Activated effector memory CD4-positive, alpha-beta T cell treated with anti-CD3 and anti-CD28 coated beads, Interleukin-2, amount 50 U/mL, for 16 hours (primary cell): Measurements from ENCODE around the gene GDPD4.
"Not testable (repeated sequence)": the region's sequence is repeated elsewhere in the genome, so short reads cannot be mapped to it uniquely, and the experiment has no call there.

Experiments
- DNase-seq: peaks from one replicate; pipeline ENCODE4 v3.0.0-alpha.2; 2020

The GDPD4 gene

GRCh38 chr11:77301510-77301909, at the start of gene GDPD4:
Gene GDPD4 (minus strand): TSS chr11:77301686. CDS start chr11:77285137, 16,549 bp downstream.
- no peak for DNase-seq

- no peak for DNase-seq
Observed at GRCh38 chr11:77347948-77348347, 46.5 kb upstream of the GDPD4 start.

GRCh38 chr11:77346906-77347603, 45.6 kb upstream of the GDPD4 start:
- no peak for DNase-seq

GRCh38 chr11:77345621-77346020, 44.1 kb upstream of the GDPD4 start:
- DNase-seq: no peak

- DNase-seq: no peak
Observed at GRCh38 chr11:77340501-77340900, 39.0 kb upstream of the GDPD4 start.

- DNase-seq: no peak
Observed at GRCh38 chr11:77332259-77332658, 30.8 kb upstream of the GDPD4 start.

- DNase-seq: no peak
Observed at GRCh38 chr11:77325159-77325558, 23.7 kb upstream of the GDPD4 start.

GRCh38 chr11:77324508-77324907, 23.0 kb upstream of the GDPD4 start:
- no peak for DNase-seq

GRCh38 chr11:77322926-77323590, 21.6 kb upstream of the GDPD4 start:
- no peak for DNase-seq

GRCh38 chr11:77322506-77322905, 21.0 kb upstream of the GDPD4 start:
- DNase-seq: no peak

GRCh38 chr11:77320351-77320750, 18.9 kb upstream of the GDPD4 start:
- no peak for DNase-seq

GRCh38 chr11:77318600-77318999, 17.1 kb upstream of the GDPD4 start:
- no peak for DNase-seq

- DNase-seq: no peak
Observed at GRCh38 chr11:77316733-77317342, 15.4 kb upstream of the GDPD4 start.

- DNase-seq: no peak
Observed at GRCh38 chr11:77312107-77312506, 10.6 kb upstream of the GDPD4 start.

GRCh38 chr11:77311701-77312100, 10.2 kb upstream of the GDPD4 start:
- DNase-seq: no peak

GRCh38 chr11:77310721-77311120, 9.2 kb upstream of the GDPD4 start:
- no peak for DNase-seq

GRCh38 chr11:77309401-77310085, 8.1 kb upstream of the GDPD4 start:
- no peak for DNase-seq

GRCh38 chr11:77308838-77309237, 7.4 kb upstream of the GDPD4 start:
- no peak for DNase-seq

- no peak for DNase-seq
Observed at GRCh38 chr11:77303328-77303727, 1.8 kb upstream of the GDPD4 start.

GRCh38 chr11:77302752-77303151, 1.3 kb upstream of the GDPD4 start:
- no peak for DNase-seq

- DNase-seq: no peak
Observed at GRCh38 chr11:77300695-77301094, 791 bp downstream of the GDPD4 start.

GRCh38 chr11:77300028-77300427, 1.5 kb downstream of the GDPD4 start:
- DNase-seq: not testable (repeated sequence)

GRCh38 chr11:77299528-77299993, 1.9 kb downstream of the GDPD4 start:
- DNase-seq: no peak

GRCh38 chr11:77294040-77294439, 7.4 kb downstream of the GDPD4 start:
- DNase-seq: no peak
